ENCODE data around the gene ST6GAL1. TPM values are rescaled to one million over a fixed set of nuclear protein-coding genes. Genes with fewer than 3 reads are reported as not detected.

The ST6GAL1 gene
- total and polyA plus RNA-seq, 10 of the 15 experiments (the other 5 are each of a cell fraction or from before 2014, with no cell fraction given): 74.2 to 248 (median 149) TPM

- ChIA-PET RAD21 (ENCODE audit: unreplicated experiment) (interaction anchor here (0.8 to 3.5 kb wide), 10 partner anchors 8 to 86 kb away, joined by 3 to 46 read pairs (median 10); no protein-coding TSS in a partner anchor), CTCF (interaction anchor here (0.9 to 2.5 kb wide), 8 partner anchors 9 to 168 kb away, joined by 3 to 13 read pairs (median 4); no protein-coding TSS in a partner anchor), POLR2A (interaction anchor here (0.7 to 3.0 kb wide), 10 partner anchors 9 to 87 kb away, joined by 3 to 25 read pairs (median 6); no protein-coding TSS in a partner anchor), SMC1A (ENCODE audit: uncharacterized antibody, unreplicated experiment) (interaction anchor here (0.8 to 4.6 kb wide), 5 partner anchors 11 to 85 kb away, joined by 4 to 68 read pairs (median 8); no protein-coding TSS in a partner anchor)
- no peak overlapping the region for H2AFZ ChIP-seq (ENCODE audit: control insufficient read depth, low read depth, low read length)
- 0 out of 2 replicates have a peak overlapping the region, but pooled peaks have one; percentile 15 for H3K9ac ChIP-seq (ENCODE audit: control insufficient read depth, insufficient read depth, low read length)
- no peaks in the 10 kb centered on the region for H3K27me3 ChIP-seq (replicated peaks in 1 of 2; ENCODE audit: control insufficient read depth in 2 of 2, insufficient read depth in 2 of 2, low read length in 1 of 2)
- BruUV-seq (replicated peaks): no TSS peak
- H3K9me3 ChIP-seq (replicated peaks; ENCODE audit: control insufficient read depth, insufficient read depth, low read length): no peaks in the 10 kb centered on the region
- H3K4me1 ChIP-seq (ENCODE audit: control insufficient read depth, insufficient read depth, low read length): peaks cover 72% of the 10 kb centered on the region
- peaks cover 0 to 13% of the 10 kb centered on the region in 2 experiments; a peak in 1 of 4 replicates for H3K36me3 ChIP-seq (ENCODE audit: control insufficient read depth in 2 of 2, insufficient read depth in 2 of 2, low read length in 1 of 2)
- WGBS (ENCODE audit: insufficient coverage, insufficient replicate concordance, low lambda C conversion rate, missing lambda C conversion rate): 84% methylated on average over 17 of the region's 17 CpGs
- no peaks in the 10 kb centered on the region for H4K20me1 ChIP-seq (ENCODE audit: control insufficient read depth, insufficient read depth)
- peaks cover 77% of the 10 kb centered on the region for H3K79me2 ChIP-seq (ENCODE audit: control insufficient read depth, insufficient read depth, low read length)
- intact Hi-C loops (cut with micrococcal nuclease; ENCODE audit: unreplicated experiment): loop anchor here (2.0 kb wide), 1 partner anchor 87 kb away; the partner anchor contains the start of gene ST6GAL1
- FAIRE-seq (no peak), ATAC-seq (no peak), DNase-seq (ENCODE audit: low read depth, low spot score) (no peak)
- no peak overlapping the region for H3K4me3 ChIP-seq
- in situ Hi-C loops (cut with MboI): no loop called here
- H3K4me2 ChIP-seq (ENCODE audit: control insufficient read depth, insufficient read depth): peak overlapping the region; percentile 18; the same call in 1 of the 2 replicates
- H3K27ac ChIP-seq (ENCODE audit: control insufficient read depth, insufficient read depth): peak overlapping the region; percentile 72
- TF ChIP-seq SREBF2 (IDR thresholded peaks at IDR 0.05; ENCODE audit: low read length): no peak
- TF ChIP-seq ATF7 (IDR thresholded peaks at IDR 0.05; ENCODE audit: low read depth): peak; percentile 41; the same call in 1 of the 2 replicates
- no peak for TF ChIP-seq GATAD2B (conservative IDR thresholded peaks at IDR 0.05; ENCODE audit: low read depth)
- TF ChIP-seq DPF2 (IDR thresholded peaks at IDR 0.05): no peak
- peak; percentile 55; the same call in 1 of the 2 replicates for TF ChIP-seq EED (IDR thresholded peaks at IDR 0.05; ENCODE audit: low read depth)
- TF ChIP-seq PAX5 (IDR thresholded peaks at IDR 0.05; ENCODE audit: borderline replicate concordance, low read depth, low read length): 0 out of 2 replicates have a peak, but pooled peaks have one; percentile 20
- TF ChIP-seq, protein P1, sequence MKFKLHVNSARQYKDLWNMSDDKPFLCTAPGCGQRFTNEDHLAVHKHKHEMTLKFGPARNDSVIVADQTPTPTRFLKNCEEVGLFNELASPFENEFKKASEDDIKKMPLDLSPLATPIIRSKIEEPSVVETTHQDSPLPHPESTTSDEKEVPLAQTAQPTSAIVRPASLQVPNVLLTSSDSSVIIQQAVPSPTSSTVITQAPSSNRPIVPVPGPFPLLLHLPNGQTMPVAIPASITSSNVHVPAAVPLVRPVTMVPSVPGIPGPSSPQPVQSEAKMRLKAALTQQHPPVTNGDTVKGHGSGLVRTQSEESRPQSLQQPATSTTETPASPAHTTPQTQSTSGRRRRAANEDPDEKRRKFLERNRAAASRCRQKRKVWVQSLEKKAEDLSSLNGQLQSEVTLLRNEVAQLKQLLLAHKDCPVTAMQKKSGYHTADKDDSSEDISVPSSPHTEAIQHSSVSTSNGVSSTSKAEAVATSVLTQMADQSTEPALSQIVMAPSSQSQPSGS (IDR thresholded peaks at IDR 0.05; ENCODE audit: low read length): peak; percentile 6; the same call in 1 of the 2 replicates
- no peak for TF ChIP-seq BHLHE40 (IDR thresholded peaks at IDR 0.05; ENCODE audit: borderline replicate concordance in 1 of 2, low read depth in 2 of 2, low read length in 1 of 2)
- TF ChIP-seq POLR2A (IDR thresholded peaks at IDR 0.05; ENCODE audit: low read depth, low read length): peak; percentile 12; the same call in 1 of the 2 replicates
- peak; percentile 7; the same call in 1 of the 2 replicates for TF ChIP-seq RUNX3 (IDR thresholded peaks at IDR 0.05; ENCODE audit: low read length)
Measured at GRCh38 chr3:187017511-187018230, 87.3 kb downstream of the ST6GAL1 start.

All from GM12878 (cell line).